Brain microvascular endothelial cell (primary cell): Measurements from ENCODE around the gene ADAM33.

ENCODE experiments used
- DNase-seq: peaks from one replicate; pipeline ENCODE4 v3.0.0-alpha.2; 2020
- H3K27ac ChIP-seq: fragments of 250-450 bp; sonication (Bioruptor Pico); 2 replicates; pipeline ENCODE4 v1.5.1; 2020; ENCODE audit warnings: mild to moderate bottlenecking, moderate library complexity
- H3K27me3 ChIP-seq: fragments of 250-450 bp; sonication (Bioruptor Pico); replicated peaks from 2 replicates; pipeline ENCODE4 v1.5.1; 2020; ENCODE audit warnings: mild to moderate bottlenecking
- H3K36me3 ChIP-seq: fragments of 250-450 bp; sonication (Bioruptor Pico); replicated peaks from 2 replicates; pipeline ENCODE4 v1.5.1; 2020; ENCODE audit warnings: mild to moderate bottlenecking
- H3K4me3 ChIP-seq: 2 replicates; pipeline ENCODE4 v1.5.1; 2011; ENCODE audit warnings: low read depth, mild to moderate bottlenecking, control low read depth, low read length, moderate library complexity
- in situ Hi-C: cut with HindIII; loops from 2 replicates; pipeline ENCODE4 v1.10.0; 2017; ENCODE audit warnings: low sequenced_read_pairs, low pct_ligation_motif_present
- TF ChIP-seq, protein P1 (sequence below): IDR thresholded peaks from 2 replicates; pipeline ENCODE4 v1.5.1; 2011; ENCODE audit warnings: low read depth, mild to moderate bottlenecking, moderate library complexity, low read length, control low read depth, inconsistent platforms; ENCODE audit errors: missing control alignments

The ADAM33 gene

GRCh38 chr20:3692706-3693294 is 11.0 kb upstream of the ADAM33 start:
- no peak for DNase-seq
- TF ChIP-seq, protein P1, sequence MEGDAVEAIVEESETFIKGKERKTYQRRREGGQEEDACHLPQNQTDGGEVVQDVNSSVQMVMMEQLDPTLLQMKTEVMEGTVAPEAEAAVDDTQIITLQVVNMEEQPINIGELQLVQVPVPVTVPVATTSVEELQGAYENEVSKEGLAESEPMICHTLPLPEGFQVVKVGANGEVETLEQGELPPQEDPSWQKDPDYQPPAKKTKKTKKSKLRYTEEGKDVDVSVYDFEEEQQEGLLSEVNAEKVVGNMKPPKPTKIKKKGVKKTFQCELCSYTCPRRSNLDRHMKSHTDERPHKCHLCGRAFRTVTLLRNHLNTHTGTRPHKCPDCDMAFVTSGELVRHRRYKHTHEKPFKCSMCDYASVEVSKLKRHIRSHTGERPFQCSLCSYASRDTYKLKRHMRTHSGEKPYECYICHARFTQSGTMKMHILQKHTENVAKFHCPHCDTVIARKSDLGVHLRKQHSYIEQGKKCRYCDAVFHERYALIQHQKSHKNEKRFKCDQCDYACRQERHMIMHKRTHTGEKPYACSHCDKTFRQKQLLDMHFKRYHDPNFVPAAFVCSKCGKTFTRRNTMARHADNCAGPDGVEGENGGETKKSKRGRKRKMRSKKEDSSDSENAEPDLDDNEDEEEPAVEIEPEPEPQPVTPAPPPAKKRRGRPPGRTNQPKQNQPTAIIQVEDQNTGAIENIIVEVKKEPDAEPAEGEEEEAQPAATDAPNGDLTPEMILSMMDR = no peak
- H3K27ac ChIP-seq = no peak overlapping the region
- H3K4me3 ChIP-seq = no peak overlapping the region
- in situ Hi-C loops = no loop called here
- no peaks in the 10 kb centered on the region for H3K36me3 ChIP-seq
- no peaks in the 10 kb centered on the region for H3K27me3 ChIP-seq

GRCh38 chr20:3691897-3692296 is 10.1 kb upstream of the ADAM33 start:
- no peak overlapping the region for H3K4me3 ChIP-seq
- TF ChIP-seq, protein P1 = no peak
- H3K36me3 ChIP-seq = no peaks in the 10 kb centered on the region
- H3K27me3 ChIP-seq = no peaks in the 10 kb centered on the region
- no peak overlapping the region for H3K27ac ChIP-seq
- in situ Hi-C loops = no loop called here
- no peak for DNase-seq

DNA sequence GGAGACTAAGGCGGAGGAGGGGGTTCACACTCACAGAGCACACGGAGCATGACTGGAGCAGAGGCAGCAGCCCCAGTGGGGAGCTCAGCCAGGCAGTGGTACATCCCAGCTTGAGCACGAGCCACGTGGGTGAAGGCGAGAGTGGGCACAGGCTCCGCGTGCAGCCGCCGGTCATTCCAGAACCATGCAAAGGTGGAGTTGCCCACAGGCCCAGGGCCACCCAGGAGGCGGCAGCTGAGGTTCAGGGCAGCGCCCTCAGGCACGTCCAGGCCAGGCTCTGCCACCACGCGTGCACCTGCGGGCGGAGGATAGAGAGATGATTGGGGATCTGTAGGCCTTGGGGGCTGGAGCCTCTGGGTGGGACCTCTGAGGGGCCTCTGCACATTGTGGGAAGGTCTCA is 9.5 kb upstream of the ADAM33 start:
- Histone ChIP-seq H3K36me3 (no peaks in the 10 kb centered on the region), H3K4me3 (no peak overlapping the region), H3K27ac (no peak overlapping the region), H3K27me3 (no peaks in the 10 kb centered on the region)
- TF ChIP-seq, protein P1 = no peak
- no peak for DNase-seq
- in situ Hi-C loops = no loop called here

- DNase-seq = no peak
- Histone ChIP-seq H3K36me3 (no peaks in the 10 kb centered on the region), H3K4me3 (no peak overlapping the region), H3K27ac (no peak overlapping the region), H3K27me3 (no peaks in the 10 kb centered on the region)
- TF ChIP-seq, protein P1 = no peak
- in situ Hi-C loops = no loop called here
These were observed 8.6 kb upstream of the ADAM33 start for GRCh38 chr20:3690413-3690812.

- Histone ChIP-seq H3K27ac (no peak overlapping the region), H3K27me3 (no peaks in the 10 kb centered on the region), H3K4me3 (no peak overlapping the region), H3K36me3 (no peaks in the 10 kb centered on the region)
- in situ Hi-C loops = no loop called here
- TF ChIP-seq, protein P1 = no peak
- no peak for DNase-seq
These were observed 8.2 kb upstream of the ADAM33 start for GRCh38 chr20:3689978-3690377.

DNA sequence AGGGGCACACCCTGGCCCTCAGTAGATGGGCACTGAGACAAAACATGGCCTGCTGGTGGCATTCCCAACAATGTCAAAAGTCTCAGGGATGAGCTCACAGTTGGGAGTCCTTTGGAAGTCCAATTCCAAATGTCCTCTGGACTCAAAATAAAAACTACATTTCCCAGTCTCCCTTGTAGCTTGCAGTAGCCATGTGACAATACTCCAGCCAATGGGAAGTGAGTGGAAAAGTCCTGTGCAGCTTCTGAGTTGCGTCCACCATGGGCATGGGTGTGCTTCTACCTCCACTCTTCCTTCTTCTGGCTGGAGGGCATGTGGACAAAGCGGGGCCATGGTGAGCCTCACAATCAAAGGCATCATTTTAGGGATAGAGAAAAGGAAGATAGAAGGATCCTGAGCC is 5.8 kb upstream of the ADAM33 start:
- no peak overlapping the region for H3K4me3 ChIP-seq
- H3K27ac ChIP-seq = no peak overlapping the region
- peak; percentile 19 for DNase-seq
- in situ Hi-C loops = no loop called here
- TF ChIP-seq, protein P1 = no peak
- no peaks in the 10 kb centered on the region for H3K36me3 ChIP-seq
- no peaks in the 10 kb centered on the region for H3K27me3 ChIP-seq
